IPS-18a (cell line): ENCODE results near the gene OXLD1.

ENCODE experiments used
- H3K27ac ChIP-seq: one replicate; pipeline ENCODE4 v1.5.1; 2013; ENCODE audit warnings: low read length
- H3K27me3 ChIP-seq: one replicate; pipeline ENCODE4 v1.6.1; 2013; ENCODE audit warnings: mild to moderate bottlenecking, low read length; ENCODE audit not compliant: control insufficient read depth, insufficient read depth
- H3K36me3 ChIP-seq: one replicate; pipeline ENCODE4 v1.6.1; 2013; ENCODE audit warnings: low read depth, low read length; ENCODE audit not compliant: control insufficient read depth
- H3K4me1 ChIP-seq: one replicate; pipeline ENCODE4 v1.6.1; 2013; ENCODE audit warnings: low read depth, low read length; ENCODE audit not compliant: control insufficient read depth
- H3K4me3 ChIP-seq: one replicate; pipeline ENCODE4 v1.5.1; 2013; ENCODE audit warnings: low read length
- H3K9ac ChIP-seq: one replicate; pipeline ENCODE4 v1.6.1; 2013; ENCODE audit warnings: mild to moderate bottlenecking, low read length, moderate library complexity
- H3K9me3 ChIP-seq: one replicate; pipeline ENCODE4 v1.6.1; 2013; ENCODE audit warnings: low read depth, low read length; ENCODE audit not compliant: control insufficient read depth

OXLD1 gene

GRCh38 chr17:81697261-81698044, 31.0 kb upstream of the OXLD1 start:
- H3K27ac ChIP-seq: no peak overlapping the region
- no peaks in the 10 kb centered on the region for H3K9me3 ChIP-seq
- no peak overlapping the region for H3K9ac ChIP-seq
- peaks cover 50% of the 10 kb centered on the region for H3K36me3 ChIP-seq
- H3K4me1 ChIP-seq: peaks cover 5% of the 10 kb centered on the region
- no peak overlapping the region for H3K4me3 ChIP-seq
- H3K27me3 ChIP-seq: no peaks in the 10 kb centered on the region

GRCh38 chr17:81696218-81696941, 30.0 kb upstream of the OXLD1 start:
- no peak overlapping the region for H3K27ac ChIP-seq
- no peak overlapping the region for H3K4me3 ChIP-seq
- no peaks in the 10 kb centered on the region for H3K9me3 ChIP-seq
- no peak overlapping the region for H3K9ac ChIP-seq
- H3K27me3 ChIP-seq: no peaks in the 10 kb centered on the region
- no peaks in the 10 kb centered on the region for H3K4me1 ChIP-seq
- H3K36me3 ChIP-seq: peaks cover 57% of the 10 kb centered on the region

- no peaks in the 10 kb centered on the region for H3K9me3 ChIP-seq
- H3K4me1 ChIP-seq: no peaks in the 10 kb centered on the region
- H3K9ac ChIP-seq: no peak overlapping the region
- no peak overlapping the region for H3K4me3 ChIP-seq
- peaks cover 55% of the 10 kb centered on the region for H3K36me3 ChIP-seq
- no peak overlapping the region for H3K27ac ChIP-seq
- no peaks in the 10 kb centered on the region for H3K27me3 ChIP-seq
These were observed 29.4 kb upstream of the OXLD1 start for GRCh38 chr17:81695801-81696200.

GRCh38 chr17:81695211-81695610, 28.8 kb upstream of the OXLD1 start:
- Histone ChIP-seq H3K27ac (no peak overlapping the region), H3K36me3 (peaks cover 53% of the 10 kb centered on the region), H3K9ac (no peak overlapping the region), H3K27me3 (no peaks in the 10 kb centered on the region), H3K4me3 (no peak overlapping the region), H3K9me3 (no peaks in the 10 kb centered on the region), H3K4me1 (no peaks in the 10 kb centered on the region)

- Histone ChIP-seq H3K27ac (no peak overlapping the region), H3K4me1 (no peaks in the 10 kb centered on the region), H3K27me3 (no peaks in the 10 kb centered on the region), H3K9ac (no peak overlapping the region), H3K9me3 (no peaks in the 10 kb centered on the region), H3K36me3 (peaks cover 53% of the 10 kb centered on the region), H3K4me3 (no peak overlapping the region)
These were observed 28.4 kb upstream of the OXLD1 start for GRCh38 chr17:81694810-81695209.

- H3K27ac ChIP-seq: no peak overlapping the region
- no peak overlapping the region for H3K9ac ChIP-seq
- no peaks in the 10 kb centered on the region for H3K27me3 ChIP-seq
- no peaks in the 10 kb centered on the region for H3K4me1 ChIP-seq
- H3K36me3 ChIP-seq: peaks cover 52% of the 10 kb centered on the region
- H3K9me3 ChIP-seq: no peaks in the 10 kb centered on the region
- H3K4me3 ChIP-seq: no peak overlapping the region
These were observed 27.3 kb upstream of the OXLD1 start for GRCh38 chr17:81693509-81694210.

- Histone ChIP-seq H3K27ac (no peak overlapping the region), H3K27me3 (no peaks in the 10 kb centered on the region), H3K9me3 (no peaks in the 10 kb centered on the region), H3K4me1 (no peaks in the 10 kb centered on the region), H3K9ac (no peak overlapping the region), H3K4me3 (no peak overlapping the region), H3K36me3 (peaks cover 53% of the 10 kb centered on the region)
These were observed 25.2 kb upstream of the OXLD1 start for GRCh38 chr17:81691608-81692007.

- Histone ChIP-seq H3K36me3 (peaks cover 57% of the 10 kb centered on the region), H3K27ac (no peak overlapping the region), H3K4me3 (no peak overlapping the region), H3K9me3 (no peaks in the 10 kb centered on the region), H3K27me3 (no peaks in the 10 kb centered on the region), H3K4me1 (no peaks in the 10 kb centered on the region), H3K9ac (no peak overlapping the region)
These were observed 24.8 kb upstream of the OXLD1 start for GRCh38 chr17:81691196-81691595.

GRCh38 chr17:81690549-81690948, 24.1 kb upstream of the OXLD1 start:
- peaks cover 58% of the 10 kb centered on the region for H3K36me3 ChIP-seq
- H3K27me3 ChIP-seq: no peaks in the 10 kb centered on the region
- H3K4me1 ChIP-seq: no peaks in the 10 kb centered on the region
- H3K9me3 ChIP-seq: no peaks in the 10 kb centered on the region
- no peak overlapping the region for H3K9ac ChIP-seq
- H3K27ac ChIP-seq: no peak overlapping the region
- H3K4me3 ChIP-seq: no peak overlapping the region

GRCh38 chr17:81690066-81690465, 23.7 kb upstream of the OXLD1 start:
- Histone ChIP-seq H3K27ac (no peak overlapping the region), H3K4me1 (no peaks in the 10 kb centered on the region), H3K4me3 (no peak overlapping the region), H3K9ac (no peak overlapping the region), H3K36me3 (peaks cover 54% of the 10 kb centered on the region), H3K9me3 (no peaks in the 10 kb centered on the region), H3K27me3 (no peaks in the 10 kb centered on the region)

- Histone ChIP-seq H3K27ac (no peak overlapping the region), H3K27me3 (no peaks in the 10 kb centered on the region), H3K36me3 (peaks cover 43% of the 10 kb centered on the region), H3K4me1 (peaks cover 7% of the 10 kb centered on the region), H3K9ac (no peak overlapping the region), H3K4me3 (no peak overlapping the region), H3K9me3 (no peaks in the 10 kb centered on the region)
These were observed 22.2 kb upstream of the OXLD1 start for GRCh38 chr17:81688616-81689015.
